NCI-H2081 treated with DMSO at 0.1 percent for 48 hours (cell line): Measurements from ENCODE around the gene IGF1R.
"Not testable (repeated sequence)": the region's sequence is repeated elsewhere in the genome, so short reads cannot be mapped to it uniquely, and the experiment has no call there.

Experiments
- DNase-seq: peaks from one replicate; lab custom pipeline; 2025; lab: John Stamatoyannopoulos, UW

Gene IGF1R

DNA sequence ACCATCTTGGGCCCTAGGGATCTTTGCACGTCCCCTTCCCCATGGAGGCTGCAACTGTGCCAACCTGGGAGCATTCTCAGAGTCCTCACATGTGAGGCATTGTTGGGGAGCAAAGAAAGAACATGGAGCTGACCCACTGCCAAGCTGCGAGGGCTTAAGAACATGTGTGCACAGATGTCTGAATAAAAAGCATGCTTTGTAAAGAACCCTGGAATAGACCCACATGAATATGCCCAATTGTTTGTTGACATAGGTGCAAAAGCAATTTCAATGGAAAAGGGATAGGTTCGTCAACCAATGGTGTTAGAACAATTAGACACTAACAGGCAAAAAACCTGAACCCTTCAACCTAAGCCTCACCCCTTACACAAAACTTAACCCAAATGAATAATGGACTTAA is 349.9 kb downstream of the IGF1R start:
- DNase-seq = no peak

DNA sequence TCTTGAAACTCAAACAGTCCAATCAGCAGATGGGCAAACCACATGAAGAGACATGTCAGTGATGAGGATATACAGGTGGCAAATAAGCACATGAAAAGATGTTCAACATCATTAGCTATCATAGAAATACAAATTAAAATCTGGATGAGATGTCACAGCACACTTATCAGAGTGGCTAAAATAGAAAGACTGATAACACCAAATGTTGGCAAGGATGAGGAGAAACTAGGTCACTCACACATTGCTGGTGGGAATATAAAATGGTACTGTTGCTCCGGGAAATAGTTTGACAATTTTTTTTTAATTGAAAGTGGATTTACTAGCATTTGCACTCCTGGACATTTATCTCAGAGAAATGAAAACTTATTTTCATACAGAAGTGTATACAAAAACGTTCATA is 350.9 kb downstream of the IGF1R start:
- no peak for DNase-seq

DNA sequence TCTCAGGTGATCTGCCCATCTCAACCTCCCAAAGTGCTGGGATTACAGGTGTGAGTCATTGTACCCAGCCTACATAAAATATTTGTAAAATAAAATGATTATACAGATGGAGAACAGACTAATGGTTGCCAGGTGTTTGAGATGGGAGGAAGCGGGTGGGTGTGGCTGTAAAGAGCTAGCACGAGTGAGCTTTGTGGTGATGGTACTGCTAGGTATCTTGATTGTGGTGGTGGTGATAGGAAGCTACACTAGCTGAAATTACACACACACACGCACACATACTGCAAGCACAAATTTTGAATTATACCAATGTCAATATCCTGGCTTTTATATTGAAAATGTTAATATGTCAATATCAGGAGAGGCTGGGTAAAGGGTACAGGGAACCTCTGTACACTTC is 353.9 kb downstream of the IGF1R start:
- no peak for DNase-seq

GRCh38 chr15:99003317-99003716 is 355.0 kb downstream of the IGF1R start:
- not testable (repeated sequence) for DNase-seq

- DNase-seq = not testable (repeated sequence)
Observed at GRCh38 chr15:99004998-99005974, 356.9 kb downstream of the IGF1R start.

DNA sequence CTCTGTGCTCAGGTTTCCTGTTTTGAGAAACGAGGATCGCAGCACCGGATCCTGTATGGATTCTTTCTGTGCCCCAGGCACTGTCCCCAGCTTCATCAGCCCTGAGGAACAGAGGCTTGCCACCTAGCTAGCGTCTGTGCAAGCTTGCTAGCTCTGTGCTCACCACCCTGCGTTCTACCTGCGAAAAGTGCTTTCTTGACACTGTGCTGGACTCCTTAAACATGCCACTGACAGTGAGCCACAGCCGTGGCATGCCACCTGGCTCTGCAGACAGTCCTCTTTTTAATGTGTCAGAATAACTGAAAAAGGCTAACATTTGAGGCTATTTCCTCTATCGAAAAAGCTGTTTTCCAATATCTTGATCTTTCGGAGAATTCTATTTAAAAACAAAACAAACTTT is 357.8 kb downstream of the IGF1R start:
- no peak for DNase-seq

GRCh38 chr15:99006904-99007495 is 358.7 kb downstream of the IGF1R start:
- DNase-seq = no peak

GRCh38 chr15:99009741-99010330 is 361.5 kb downstream of the IGF1R start:
- DNase-seq = no peak

- no peak for DNase-seq
Observed at GRCh38 chr15:99010768-99011167, 362.4 kb downstream of the IGF1R start.
